GDM1 (cell line): ENCODE measurements around the gene MAB21L4.

Experiments
- DNase-seq: peaks from one replicate; lab custom pipeline; 2025; lab: John Stamatoyannopoulos, UW

The MAB21L4 gene

GRCh38 chr2:240877460-240878340 lies 18.3 kb downstream of the MAB21L4 start:
- no peak for DNase-seq

GRCh38 chr2:240876475-240877251 lies 19.3 kb downstream of the MAB21L4 start:
- DNase-seq = no peak

DNA sequence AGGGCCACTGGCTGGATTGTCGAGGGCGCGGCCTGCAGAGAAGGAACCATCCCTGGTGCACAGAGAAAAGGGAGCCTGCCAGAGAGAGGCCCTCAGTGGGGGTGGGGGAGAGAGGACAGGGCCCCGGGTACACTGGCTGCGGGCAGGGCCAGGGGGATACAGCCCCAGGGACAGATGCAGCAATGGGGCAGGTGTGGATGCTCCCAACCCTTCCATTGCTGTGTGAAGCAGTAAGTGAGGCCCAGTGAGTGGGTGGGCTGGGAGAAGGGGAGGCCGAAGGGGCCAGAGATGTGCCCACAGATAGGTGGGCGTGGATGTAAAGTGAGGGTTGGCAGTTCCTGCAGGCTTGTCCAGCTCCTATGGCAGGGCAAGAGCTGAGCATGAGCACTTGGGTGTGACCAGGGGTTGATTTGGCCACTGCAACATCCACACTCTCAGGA lies 19.9 kb downstream of the MAB21L4 start:
- DNase-seq = no peak

DNA sequence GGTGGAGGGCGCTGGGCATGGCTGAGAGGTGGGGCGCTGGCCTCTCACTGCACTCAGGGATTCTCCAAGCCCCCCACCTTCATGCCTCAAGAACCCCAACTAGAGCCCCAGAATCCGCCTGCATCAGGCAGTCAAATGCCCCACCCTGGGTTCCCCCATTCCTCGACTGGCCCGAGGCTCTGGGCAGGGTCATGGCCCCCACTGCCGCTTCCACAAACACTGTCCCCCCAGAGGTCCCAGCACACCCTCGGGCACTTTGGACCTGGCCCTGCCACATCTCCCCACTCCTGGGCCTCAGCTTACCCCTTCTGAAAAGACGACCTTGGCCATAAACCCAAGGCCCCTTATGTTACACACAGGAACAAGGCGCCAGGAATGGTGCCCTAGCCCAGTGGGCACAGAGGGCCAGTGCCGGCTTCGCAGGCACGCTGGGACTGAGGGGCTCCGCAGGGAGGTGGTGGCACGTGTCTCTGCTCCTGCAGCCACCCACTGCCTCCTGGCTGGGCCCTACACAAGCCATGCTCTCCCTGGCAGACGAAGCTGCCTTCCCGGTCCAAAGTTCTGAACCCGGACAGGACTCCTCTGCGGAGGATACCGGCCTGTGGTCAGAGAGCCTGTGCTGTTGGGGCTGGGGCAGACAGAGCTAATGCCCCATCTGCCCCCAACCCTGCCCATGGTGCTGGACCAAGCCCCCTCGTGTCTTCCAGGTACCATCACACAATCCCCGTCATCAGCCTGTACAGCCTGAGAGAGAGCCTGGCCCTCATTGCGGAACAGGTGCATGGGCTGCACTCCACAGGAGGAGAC lies 20.5 kb downstream of the MAB21L4 start:
- no peak for DNase-seq

GRCh38 chr2:240874715-240875227 lies 21.2 kb downstream of the MAB21L4 start:
- no peak for DNase-seq

DNA sequence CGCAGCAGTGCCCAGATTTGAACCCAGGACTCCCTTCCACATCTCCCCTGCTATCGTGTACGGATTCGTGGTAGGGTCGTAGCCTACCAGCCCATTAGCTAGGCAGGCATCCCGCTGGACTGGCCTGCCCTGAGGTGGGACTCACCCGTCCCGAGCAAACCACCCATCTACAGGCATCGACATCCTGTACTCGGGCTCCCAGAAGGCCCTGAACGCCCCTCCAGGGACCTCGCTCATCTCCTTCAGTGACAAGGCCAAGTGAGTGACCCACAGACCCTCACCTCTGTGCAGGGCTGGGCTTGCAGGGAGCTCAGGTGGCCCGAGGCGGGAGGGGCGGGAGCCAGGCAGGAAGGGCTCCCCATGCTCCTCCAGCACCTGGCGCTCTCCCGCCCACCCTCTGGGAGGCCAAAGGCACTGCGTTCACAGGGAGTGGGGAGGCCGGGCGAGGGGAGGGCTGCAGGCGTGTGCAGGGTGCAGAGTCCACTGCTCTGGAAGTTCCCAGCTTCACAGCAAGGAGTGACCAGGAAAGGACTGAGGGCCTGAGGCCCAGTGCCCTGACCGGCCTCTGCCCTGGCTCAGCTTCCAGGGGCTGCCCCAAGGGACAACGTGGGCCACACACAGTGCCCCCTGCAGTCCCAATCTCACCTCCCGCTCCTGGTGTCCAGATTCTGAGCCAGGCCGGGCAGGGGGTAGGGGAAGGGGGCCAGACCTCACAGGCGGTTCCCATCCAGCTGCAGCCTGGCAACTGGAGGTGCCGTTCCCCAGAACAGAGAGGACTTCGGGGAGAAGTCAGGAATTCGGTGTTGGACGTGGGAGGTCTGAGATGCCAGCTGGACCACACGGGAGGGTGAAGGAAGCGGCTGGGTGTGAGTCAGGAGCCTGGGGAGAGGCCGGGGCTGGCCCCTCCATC lies 21.9 kb downstream of the MAB21L4 start:
- no peak for DNase-seq

DNA sequence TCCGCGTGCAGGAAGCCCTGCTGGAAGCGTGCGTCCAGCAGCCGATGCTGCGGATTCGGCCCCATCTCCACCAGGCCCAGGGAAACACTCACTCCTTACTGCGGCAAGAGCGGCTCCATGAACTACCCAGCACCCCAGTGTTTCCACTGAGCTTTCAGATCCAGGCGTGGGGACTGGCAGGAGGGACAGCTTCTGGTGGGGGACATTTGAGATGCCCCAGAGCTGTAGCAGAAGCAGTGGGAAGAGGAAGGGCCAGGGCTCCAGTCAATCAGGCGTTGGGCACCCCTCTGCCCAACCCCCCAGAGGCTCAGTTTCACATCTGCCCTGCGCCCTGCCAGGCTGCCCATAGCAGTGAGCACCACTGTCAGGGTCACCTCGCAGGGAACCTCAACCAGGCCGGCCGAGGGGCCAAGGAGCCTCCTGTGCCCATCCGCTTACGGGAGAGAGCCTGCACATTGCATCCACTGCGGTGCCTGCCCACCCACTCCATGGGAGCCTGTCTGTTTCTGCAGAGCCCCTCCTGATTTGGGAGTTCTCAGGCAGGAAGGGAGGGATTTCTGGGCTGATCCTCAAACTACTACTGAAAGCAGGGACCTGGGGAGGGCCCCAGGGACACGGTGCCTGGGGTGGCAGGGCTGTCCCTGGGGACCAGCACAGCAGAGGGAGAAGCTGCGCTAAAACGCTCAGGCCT lies 22.7 kb downstream of the MAB21L4 start:
- no peak for DNase-seq

DNA sequence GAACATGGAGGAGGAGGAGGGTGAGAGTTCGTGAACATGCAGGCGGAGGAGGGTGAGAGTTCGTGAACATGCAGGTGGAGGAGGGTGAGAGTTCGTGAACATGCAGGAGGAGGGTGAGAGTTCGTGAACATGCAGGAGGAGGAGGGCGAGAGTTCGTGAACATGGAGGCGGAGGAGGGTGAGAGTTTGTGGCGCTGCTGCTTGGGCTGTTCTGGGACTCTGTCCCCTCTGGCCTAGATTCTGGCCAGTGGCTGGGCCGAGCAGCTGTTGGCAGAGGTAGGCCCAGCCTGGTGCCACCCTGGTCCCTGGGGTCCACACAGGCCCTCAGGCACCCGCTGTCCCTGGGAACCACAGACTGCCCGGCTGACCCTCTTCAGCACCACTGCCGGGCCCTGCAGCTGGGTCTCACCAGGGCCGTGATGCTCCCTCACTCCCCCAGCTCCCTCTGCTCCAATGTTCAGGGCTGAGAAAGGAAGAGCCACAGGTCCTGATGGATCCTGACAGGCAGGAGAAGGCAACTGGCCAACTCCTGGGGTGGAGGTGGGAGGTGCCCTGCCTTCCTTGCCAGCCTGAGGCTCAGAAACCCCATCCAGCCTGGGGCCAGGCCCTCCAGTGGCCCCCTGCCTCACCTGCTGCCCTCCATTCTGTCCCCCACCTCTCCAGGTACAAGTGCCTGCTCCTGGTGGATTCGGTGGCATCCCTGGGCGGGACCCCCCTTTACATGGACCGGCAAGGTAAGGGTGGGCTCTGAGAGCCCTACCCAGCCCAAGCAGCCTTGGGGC lies 23.4 kb downstream of the MAB21L4 start:
- no peak for DNase-seq

DNA sequence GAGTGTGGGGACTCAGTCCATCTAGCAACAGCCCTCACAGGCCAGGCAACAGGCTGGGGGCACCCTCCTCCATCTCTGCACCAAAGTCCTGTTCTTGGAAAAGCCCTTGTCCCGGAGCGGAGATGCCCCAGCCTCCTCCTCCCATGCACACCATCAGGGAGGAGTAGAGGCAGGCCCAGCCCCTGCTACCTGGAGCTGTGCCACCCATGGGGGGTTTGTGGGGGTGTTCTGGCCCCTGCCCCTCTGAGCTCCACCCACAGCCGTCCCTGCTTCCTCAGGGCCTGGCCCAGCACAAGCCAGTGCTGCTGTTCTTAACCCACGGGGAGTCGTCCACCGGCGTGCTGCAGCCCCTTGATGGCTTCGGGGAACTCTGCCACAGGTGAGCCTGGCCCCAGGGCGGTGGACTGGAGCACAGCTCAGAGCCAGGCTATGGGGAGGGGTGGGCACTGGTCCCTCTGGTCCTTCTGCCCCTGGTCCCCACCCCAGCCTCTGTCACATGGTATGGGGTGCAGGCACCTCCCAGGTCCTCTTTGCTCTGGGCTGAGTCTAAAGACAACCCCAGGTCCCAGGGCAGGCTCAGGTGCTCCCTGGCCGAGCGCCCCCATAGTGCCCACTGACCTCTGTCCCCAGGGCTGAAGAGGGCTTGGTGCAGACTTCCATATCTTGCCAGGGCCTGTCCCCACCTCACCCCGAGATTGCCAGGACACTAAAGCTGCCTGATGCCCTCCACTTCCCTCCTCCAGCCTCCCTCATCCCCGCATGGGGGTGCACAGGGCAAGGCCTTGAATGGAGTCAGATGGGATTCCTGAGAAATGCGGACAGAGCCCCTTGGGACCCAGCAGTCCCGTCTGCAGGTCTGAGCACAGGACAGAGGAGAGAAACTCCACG lies 24.6 kb downstream of the MAB21L4 start:
- no peak for DNase-seq

DNA sequence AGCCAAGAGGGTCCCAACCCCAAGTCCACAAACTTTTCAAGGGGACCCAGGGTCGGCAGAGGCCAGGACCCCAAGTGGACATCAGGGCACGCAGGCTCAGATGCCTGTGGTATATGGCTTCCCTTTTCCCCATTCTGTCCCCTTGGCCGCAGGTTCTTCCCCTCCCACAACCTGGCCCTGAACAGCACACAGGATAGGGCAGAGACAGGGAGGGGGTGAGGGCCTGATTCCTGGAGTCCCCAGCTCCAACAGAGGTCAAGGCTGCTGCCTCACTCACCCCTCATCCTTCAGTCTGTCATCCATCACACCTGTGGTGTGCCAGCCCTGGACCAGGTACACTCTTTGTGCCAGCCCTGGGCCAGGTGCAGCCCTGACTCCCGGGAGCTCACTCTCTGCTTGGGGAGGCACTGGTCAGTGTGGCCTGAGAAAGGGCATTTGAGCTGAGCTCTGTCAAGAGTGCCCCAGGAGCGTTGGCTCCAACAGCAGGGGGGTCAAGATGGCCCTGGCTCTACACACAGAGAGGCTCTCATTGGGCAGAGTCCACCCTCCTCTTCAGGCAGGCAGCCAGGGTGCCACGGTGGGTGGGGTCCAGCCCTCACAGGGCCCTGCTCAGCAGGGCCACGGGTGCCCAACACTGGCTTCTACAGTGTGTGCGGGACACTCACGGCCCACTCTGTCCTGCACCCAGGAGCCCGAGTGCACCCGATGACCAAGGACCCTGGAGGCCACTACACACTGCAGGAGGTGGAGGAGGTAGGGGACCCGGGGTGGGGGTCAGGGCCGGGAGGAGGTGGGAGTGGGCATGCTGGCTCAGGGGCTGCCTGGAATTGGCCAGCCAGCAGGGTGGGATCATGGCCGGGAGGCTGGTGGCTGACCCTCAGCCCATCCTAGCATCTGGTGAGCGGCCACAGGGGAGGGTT lies 25.7 kb downstream of the MAB21L4 start:
- DNase-seq = no peak

GRCh38 chr2:240869109-240869955 lies 26.6 kb downstream of the MAB21L4 start:
- DNase-seq = no peak

DNA sequence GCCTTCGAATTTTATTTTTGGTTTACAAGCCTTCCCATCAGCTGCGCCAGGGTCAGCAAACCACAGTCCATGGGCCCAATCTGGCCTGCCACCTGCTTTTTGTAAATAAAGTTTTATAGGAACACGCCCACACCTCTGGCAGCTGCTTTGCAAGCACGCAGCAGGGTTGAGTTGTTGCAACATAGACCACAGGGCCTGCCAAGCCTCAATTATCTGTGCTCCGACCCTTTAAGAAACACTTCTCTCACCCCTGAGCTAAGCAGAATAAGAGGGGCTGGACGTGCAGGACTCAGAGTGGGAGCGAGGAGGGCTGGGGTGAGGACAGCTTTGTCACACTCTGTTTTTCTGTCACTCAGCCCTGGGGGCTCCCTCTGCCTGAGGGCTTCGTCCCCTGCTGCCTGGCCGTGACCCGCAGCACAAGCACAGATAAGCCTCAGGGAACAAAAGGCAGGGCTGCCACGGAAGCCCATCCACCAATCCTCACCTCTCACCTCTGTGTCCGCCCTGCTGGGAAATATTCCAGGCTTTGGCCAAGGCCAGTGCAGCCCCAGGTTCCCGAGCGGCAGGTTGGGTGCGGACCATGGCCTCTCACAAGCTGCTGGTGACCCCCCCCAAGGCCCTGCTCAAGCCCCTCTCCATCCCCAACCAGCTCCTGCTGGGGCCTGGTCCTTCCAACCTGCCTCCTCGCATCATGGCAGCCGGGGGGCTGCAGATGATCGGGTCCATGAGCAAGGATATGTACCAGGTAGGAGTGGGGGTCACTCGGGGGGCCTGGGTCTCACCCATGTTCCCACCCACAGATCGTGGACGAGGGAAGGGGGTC lies 27.5 kb downstream of the MAB21L4 start, which contains the start of gene AGXT:
TSS of gene AGXT (plus strand) at position 539 of the 823 bp plus-strand sequence. CDS start at position 581, 42 bp downstream.
- no peak for DNase-seq

DNA sequence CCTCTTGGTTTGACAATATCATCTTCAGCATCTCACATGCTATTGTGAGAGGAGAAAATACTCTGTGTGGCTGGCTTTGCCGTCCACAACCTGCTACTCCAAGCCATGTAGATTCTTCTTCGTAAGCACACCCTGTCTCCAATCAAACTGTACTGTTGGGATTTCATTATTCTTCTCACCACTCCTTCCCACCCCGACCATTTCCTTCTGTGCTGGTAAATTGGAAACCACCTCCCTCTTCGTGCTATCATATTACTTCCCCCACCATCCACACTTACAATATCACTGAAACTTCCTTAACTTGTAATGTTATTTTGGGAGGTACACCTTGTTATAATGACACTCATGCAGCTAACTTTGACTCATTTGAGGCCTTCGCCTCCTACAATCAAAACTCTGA lies 30.6 kb downstream of the MAB21L4 start:
- DNase-seq = no peak

- no peak for DNase-seq
Measured at GRCh38 chr2:240864475-240864874, 31.5 kb downstream of the MAB21L4 start.

GRCh38 chr2:240861547-240861946 lies 34.4 kb downstream of the MAB21L4 start:
- DNase-seq = no peak
